ENCODE results near the gene SET.

SET gene

DNA sequence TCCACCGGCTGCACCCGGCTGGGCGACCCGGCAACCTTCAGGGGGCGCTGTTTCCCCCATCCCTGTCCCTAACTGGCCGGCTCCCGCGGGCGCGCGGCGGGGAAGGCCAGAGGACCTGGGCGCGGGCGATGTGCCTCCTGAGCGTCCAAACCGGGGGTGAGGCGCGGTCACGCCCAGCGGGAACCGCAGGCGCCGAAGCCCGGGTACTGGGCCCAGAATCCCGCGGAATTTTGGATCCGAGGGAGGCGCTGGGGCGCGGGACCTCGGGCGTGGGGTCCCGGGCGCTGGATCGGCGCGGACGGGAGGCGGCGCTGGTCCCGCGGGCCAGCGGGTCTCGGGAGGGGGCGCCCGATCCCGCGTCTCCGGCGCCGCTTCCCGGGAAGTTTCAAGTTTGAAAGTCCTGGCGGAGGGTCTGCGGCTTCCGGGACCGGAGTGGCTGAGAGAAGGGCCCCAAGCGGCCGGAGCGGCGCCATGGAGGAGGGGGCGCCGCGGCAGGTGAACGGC is 13.5 kb downstream of the SET start, which contains the start of gene PKN3:
TSS of gene PKN3 (plus strand) at position 59 of the 504 bp plus-strand sequence. CDS start at position 472, 413 bp downstream.
- H3K4me1 Mint-ChIP-seq = peaks cover 9% of the 10 kb centered on the region
- H3K4me3 Mint-ChIP-seq = peak within 1 kb of the TSS; percentile 93
- H3K36me3 Mint-ChIP-seq = no peaks in the 10 kb centered on the region
- no peaks in the 10 kb centered on the region for H3K9me3 Mint-ChIP-seq
- H3K27me3 Mint-ChIP-seq = no peaks in the 10 kb centered on the region
- peak within 1 kb of the TSS; percentile 87 for H3K27ac Mint-ChIP-seq

DNA sequence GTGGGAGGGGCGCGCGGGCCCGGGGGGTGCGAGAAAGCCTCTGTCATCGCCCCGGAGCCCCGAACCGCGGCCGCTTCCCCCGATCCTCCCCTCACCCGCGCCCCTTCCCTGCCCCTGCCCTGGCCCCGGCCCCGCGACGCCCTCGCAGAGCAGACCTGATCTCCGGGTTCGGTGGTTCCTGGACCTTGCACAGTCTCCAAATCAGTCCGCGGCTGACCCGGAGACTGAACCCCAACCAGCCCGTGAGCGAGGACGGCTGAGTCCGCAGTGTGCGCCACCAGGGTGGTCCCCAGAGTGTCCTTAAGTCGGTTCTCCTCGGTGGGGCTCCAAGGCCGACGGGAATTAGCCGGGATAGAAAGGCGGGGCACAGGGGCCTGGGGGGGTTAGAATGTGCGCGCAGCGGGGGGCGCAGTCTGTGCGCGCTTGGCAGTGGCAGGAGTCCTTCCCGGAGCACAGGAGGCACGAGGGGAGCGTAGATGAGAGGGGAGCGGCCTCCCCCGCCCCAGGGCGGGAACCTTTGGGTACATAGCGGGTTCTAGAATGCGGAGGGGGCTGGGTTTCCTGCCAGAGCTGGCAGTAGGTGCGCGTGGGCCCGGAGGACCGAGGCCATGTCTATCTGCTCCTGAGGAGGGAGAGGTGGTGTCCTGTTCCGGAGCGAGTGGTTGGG is 14.1 kb downstream of the SET start:
- no peaks in the 10 kb centered on the region for H3K9me3 Mint-ChIP-seq

DNA sequence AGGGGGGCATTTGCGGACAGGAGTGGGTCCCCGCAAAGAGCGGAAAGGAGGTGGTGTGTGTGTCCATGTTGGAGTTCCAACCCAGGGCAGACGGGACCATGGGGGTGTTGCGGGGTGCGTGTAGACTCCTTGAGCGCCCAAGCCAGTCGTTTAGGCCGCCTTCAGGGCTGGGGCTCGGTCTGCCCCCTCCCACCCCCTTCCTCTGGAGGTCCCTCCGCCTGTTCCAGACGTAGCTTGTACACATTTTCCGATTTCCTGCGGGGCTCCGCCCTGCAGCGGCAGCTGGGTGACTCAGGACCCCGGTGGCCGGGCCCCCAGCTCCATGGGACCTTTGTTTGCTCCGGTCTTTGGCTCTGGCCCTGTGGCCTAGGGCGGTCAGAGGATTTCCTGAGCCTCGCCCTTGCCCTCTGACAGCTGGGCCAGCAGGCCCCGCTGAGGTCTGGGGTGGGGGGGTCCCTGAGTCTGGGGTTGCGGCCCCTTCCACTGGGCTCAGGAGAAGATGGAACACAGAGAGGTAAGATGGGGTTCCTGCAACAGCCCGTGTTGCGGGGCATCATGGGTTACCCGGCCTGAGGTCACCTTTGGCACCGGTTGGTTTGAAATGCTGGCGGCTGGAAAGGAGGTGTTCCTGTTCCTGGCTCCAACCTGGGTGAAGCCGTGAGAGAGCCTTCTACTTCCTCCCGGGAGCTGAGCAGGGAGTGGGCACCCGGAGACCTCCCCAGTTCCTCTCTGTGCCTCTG is 14.8 kb downstream of the SET start:
- Mint-ChIP-seq H3K27me3 (no peaks in the 10 kb centered on the region), H3K36me3 (no peaks in the 10 kb centered on the region), H3K4me1 (peaks cover 9% of the 10 kb centered on the region), H3K4me3 (peak overlapping the region; percentile 69), H3K9me3 (no peaks in the 10 kb centered on the region), H3K27ac (peak overlapping the region; percentile 82)

More for the DNA sequence above, 14.1 kb downstream of the SET start:
- H3K4me3 Mint-ChIP-seq = peak overlapping the region; percentile 69
- H3K27ac Mint-ChIP-seq = peak overlapping the region; percentile 82
- H3K4me1 Mint-ChIP-seq = peaks cover 9% of the 10 kb centered on the region
- no peaks in the 10 kb centered on the region for H3K27me3 Mint-ChIP-seq
- H3K36me3 Mint-ChIP-seq = no peaks in the 10 kb centered on the region

DNA sequence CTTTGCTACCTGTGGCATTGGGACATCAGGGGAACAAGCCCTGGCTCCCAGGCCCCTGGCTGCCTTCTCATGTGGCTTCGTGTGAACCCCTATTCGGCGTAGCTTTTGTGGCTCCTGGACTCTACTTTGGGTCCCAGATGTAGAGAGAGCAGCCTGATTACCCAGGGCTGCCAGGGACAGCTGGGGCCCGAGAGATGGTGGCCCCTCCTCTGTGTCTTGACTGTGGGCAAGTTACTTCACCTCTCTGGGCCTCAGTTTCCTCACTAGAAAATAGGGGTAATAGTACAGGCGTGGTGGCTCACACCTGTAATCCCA is 15.3 kb downstream of the SET start:
- Mint-ChIP-seq H3K4me3 (peak overlapping the region; percentile 47), H3K4me1 (peaks cover 9% of the 10 kb centered on the region)

DNA sequence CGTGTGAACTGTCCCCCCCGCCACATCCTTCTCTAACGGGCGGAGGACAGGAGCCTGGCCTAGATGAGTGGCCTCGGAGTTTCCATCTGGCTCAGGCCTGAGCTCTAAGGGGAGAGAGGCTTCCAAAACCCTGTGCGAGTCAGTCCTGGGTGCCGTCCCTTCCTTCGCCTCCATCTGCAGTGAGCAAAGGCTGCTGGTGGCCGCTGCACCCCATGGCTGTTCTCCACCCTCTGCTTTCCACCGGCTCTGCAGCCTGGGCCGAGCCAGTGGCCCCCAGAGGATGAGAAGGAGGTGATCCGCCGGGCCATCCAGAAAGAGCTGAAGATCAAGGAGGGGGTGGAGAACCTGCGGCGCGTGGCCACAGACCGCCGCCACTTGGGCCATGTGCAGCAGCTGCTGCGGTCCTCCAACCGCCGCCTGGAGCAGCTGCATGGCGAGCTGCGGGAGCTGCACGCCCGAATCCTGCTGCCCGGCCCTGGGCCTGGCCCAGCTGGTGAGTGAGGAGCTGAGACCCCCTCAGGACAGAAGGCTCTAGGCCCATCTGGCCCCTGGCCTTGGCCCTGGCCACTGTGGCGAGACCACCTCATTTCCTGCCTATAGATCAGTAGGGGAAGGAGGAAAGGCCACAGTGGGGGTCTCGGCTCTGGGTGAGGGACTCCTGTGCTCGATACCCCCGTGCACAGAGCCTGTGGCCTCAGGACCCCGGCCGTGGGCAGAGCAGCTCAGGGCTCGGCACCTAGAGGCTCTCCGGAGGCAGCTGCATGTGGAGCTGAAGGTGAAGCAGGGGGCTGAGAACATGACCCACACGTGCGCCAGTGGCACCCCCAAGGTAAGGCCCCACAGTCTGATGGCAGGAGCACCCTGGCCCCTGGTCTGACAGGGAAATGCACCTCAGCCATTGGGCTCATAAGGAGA is 16.3 kb downstream of the SET start:
- Mint-ChIP-seq H3K27me3 (no peaks in the 10 kb centered on the region), H3K9me3 (no peaks in the 10 kb centered on the region), H3K36me3 (no peaks in the 10 kb centered on the region), H3K27ac (no peak overlapping the region), H3K4me1 (peaks cover 9% of the 10 kb centered on the region), H3K4me3 (no peak overlapping the region)

More for the DNA sequence above, 15.3 kb downstream of the SET start:
- Mint-ChIP-seq H3K27me3 (no peaks in the 10 kb centered on the region), H3K36me3 (no peaks in the 10 kb centered on the region), H3K27ac (no peak overlapping the region), H3K9me3 (no peaks in the 10 kb centered on the region)

DNA sequence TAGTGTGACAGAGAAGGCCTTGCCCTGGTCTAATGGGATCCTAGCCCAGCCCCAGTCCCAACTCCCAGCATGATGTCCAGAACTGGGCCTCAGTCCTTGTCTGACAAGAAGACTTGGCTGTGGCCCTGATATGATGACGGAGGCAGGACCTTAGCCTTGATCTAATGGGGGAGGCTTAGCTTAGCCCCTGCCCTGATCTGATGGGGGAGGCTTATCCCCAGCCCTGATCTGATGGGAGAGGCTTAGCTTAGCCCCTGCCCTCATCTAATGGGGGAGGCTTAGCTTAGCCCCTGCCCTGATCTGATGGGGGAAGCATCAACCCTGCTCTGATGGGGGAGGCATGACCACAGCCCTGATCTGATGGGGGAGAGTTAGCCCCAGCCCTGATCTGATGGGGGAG is 17.0 kb downstream of the SET start:
- H3K4me3 Mint-ChIP-seq = no peak overlapping the region
- H3K4me1 Mint-ChIP-seq = peaks cover 9% of the 10 kb centered on the region
- no peaks in the 10 kb centered on the region for H3K27me3 Mint-ChIP-seq
- no peaks in the 10 kb centered on the region for H3K9me3 Mint-ChIP-seq
- no peak overlapping the region for H3K27ac Mint-ChIP-seq
- H3K36me3 Mint-ChIP-seq = no peaks in the 10 kb centered on the region

DNA sequence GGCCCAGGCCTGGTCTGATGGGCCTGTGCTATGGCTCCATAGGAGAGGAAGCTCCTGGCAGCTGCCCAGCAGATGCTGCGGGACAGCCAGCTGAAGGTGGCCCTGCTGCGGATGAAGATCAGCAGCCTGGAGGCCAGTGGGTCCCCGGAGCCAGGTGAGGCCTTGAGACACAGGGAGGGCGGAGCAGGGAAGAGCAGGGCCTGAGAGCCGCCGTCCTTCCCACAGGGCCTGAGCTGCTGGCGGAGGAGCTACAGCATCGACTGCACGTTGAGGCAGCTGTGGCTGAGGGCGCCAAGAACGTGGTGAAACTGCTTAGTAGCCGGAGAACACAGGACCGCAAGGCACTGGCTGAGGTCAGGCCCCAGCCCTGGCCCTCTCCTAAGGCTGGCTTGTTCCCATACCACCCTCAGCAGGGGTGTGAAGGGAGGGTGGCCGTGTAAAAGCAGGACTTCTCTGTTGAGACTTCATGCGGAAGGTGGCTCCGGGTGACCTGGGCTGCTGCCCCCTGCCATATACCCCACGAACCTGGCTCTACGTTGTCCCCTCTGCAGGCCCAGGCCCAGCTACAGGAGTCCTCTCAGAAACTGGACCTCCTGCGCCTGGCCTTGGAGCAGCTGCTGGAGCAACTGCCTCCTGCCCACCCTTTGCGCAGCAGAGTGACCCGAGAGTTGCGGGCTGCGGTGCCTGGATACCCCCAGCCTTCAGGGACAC is 17.8 kb downstream of the SET start:
- Mint-ChIP-seq H3K27me3 (no peaks in the 10 kb centered on the region), H3K9me3 (no peaks in the 10 kb centered on the region), H3K36me3 (no peaks in the 10 kb centered on the region), H3K4me1 (peaks cover 9% of the 10 kb centered on the region), H3K27ac (no peak overlapping the region), H3K4me3 (no peak overlapping the region)

DNA sequence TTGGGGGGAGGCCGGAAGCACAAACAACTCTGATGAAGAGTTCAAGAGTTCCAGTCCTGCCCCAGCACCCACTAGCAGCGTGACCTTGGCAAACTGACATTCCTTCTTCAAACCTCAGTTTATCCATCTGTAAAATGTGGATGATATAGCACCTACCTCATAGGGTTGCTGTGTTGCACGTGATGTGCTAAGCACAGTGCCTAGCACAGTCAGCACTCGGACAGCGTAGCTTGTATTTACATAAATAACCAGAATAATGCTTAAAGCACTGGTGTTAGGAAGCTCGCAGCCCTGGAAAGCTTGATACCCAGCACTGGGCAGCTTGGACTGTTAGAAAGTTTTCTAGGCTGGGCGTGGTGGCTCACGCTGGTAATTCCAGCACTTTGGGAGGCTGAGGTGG is 18.4 kb downstream of the SET start:
- H3K36me3 Mint-ChIP-seq = no peaks in the 10 kb centered on the region
- no peaks in the 10 kb centered on the region for H3K9me3 Mint-ChIP-seq
- H3K27me3 Mint-ChIP-seq = no peaks in the 10 kb centered on the region
- H3K27ac Mint-ChIP-seq = no peak overlapping the region
- peaks cover 5% of the 10 kb centered on the region for H3K4me1 Mint-ChIP-seq
- H3K4me3 Mint-ChIP-seq = no peak overlapping the region

DNA sequence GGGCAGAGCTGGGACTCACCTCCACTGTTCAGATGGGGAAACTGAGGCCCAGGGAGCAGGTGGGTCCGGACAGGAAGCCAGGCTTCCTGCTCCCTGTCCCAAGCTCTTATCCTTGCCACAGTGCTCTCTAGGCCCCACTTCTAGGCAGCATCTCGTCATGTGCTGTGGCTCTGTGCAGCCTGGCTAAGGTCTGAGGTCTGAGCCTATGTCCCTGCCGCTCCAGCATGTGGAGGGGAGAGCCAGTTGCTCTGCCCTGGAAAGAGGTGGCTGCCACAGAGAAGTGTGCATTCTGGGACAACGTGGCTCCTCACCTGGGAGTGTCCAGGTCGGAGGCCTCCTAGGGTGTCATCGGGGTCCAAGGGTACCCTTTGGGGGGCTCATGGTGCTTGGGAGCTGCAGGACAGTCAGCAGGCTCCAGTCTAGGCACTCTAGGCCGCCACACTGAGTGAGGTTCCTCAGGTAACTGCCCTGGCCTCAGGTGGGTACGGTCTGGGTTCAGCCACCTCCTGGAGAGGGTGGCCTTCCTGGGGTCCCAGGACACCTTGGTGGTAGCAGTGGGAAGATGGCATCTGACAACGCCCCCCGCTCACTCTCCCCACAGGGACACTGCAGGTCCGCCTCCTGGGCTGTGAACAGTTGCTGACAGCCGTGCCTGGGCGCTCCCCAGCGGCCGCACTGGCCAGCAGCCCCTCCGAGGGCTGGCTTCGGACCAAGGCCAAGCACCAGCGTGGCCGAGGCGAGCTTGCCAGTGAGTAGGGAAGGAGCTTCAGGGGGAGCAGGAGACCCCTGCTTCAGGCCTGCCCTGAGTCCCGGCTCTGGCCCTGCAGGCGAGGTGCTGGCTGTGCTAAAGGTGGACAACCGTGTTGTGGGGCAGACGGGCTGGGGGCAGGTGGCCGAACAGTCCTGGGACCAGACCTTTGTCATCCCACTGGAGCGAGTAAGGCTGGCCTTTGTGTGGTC is 23.7 kb downstream of the SET start:
- no peaks in the 10 kb centered on the region for H3K4me1 Mint-ChIP-seq
- H3K27me3 Mint-ChIP-seq = no peaks in the 10 kb centered on the region
- no peaks in the 10 kb centered on the region for H3K36me3 Mint-ChIP-seq
- H3K4me3 Mint-ChIP-seq = no peak overlapping the region
- H3K27ac Mint-ChIP-seq = no peak overlapping the region
- no peaks in the 10 kb centered on the region for H3K9me3 Mint-ChIP-seq

DNA sequence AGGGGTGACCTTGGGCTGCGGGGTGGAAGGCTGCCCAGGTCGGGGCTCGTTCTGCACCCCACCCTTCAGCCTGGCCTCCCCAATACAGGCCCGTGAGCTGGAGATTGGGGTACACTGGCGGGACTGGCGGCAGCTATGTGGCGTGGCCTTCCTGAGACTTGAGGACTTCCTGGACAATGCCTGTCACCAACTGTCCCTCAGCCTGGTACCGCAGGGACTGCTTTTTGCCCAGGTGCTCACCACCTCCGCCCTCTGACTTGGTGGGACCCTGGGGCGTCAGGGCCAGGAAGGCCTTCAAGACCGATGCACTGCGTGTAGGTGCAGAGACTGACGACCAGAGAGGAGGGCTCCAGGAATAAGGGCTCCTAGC is 24.4 kb downstream of the SET start:
- Mint-ChIP-seq H3K4me3 (no peak overlapping the region), H3K9me3 (no peaks in the 10 kb centered on the region), H3K4me1 (no peaks in the 10 kb centered on the region), H3K27ac (no peak overlapping the region), H3K27me3 (no peaks in the 10 kb centered on the region), H3K36me3 (no peaks in the 10 kb centered on the region)

DNA sequence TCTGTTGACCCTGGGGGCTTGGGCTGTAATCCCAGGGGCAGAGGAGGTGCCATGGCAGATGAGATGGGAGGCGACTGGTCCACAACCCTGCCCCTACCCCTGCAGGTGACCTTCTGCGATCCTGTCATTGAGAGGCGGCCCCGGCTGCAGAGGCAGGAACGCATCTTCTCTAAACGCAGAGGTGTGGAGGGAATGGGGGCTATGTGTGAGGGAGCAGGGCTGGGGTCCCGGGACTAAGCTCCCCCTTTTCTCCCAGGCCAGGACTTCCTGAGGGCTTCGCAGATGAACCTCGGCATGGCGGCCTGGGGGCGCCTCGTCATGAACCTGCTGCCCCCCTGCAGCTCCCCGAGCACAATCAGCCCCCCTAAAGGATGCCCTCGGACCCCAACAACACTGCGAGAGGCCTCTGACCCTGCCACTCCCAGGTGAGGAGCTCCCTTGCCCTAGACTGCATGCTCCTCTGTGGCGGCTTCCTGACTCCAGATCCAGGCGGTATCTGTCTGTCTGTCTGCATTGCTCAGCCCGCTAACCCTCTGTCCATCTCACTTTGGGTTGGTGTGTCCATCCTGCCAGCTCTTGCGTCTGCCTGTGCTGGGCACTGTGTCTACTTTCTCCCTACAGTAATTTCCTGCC is 25.0 kb downstream of the SET start:
- H3K4me3 Mint-ChIP-seq = no peak overlapping the region

DNA sequence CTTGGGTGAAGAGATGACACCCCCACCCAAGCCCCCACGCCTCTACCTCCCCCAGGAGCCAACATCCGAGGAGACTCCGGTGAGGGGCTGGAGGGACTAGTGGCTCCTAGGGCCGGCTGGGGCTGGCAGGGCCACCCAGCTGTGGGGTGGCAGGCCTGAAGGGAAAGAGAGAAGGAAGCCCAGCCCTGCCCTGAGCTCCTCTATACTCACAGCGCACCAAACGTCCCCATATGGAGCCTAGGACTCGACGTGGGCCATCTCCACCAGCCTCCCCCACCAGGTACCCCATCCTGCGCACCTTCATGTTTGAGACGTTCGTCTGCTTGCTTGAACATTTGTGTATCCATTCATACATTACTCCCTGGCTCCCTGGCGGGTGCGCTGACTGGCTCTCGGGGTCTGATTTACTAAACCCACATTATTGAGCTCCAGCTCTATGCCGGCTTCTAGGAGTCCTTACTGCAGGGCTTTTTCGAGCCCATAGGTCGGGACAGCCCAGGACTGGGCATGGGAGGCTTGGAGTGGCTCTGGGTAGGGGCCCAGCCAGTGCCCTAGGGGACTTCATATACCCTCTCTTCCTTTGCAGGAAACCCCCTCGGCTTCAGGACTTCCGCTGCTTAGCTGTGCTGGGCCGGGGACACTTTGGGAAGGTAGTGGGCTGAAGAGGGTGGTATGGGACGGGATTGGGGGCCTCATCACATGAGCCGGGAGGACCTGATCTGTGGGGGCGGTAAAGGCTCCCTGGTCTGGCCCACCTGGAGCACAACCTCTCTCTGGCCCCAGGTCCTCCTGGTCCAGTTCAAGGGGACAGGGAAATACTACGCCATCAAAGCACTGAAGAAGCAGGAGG is 25.8 kb downstream of the SET start:
- Mint-ChIP-seq H3K4me1 (no peaks in the 10 kb centered on the region), H3K9me3 (no peaks in the 10 kb centered on the region), H3K4me3 (no peak overlapping the region), H3K27ac (peak overlapping the region; percentile 46), H3K27me3 (no peaks in the 10 kb centered on the region), H3K36me3 (no peaks in the 10 kb centered on the region)

More for the DNA sequence above, 25.0 kb downstream of the SET start:
- H3K9me3 Mint-ChIP-seq = no peaks in the 10 kb centered on the region
- no peaks in the 10 kb centered on the region for H3K36me3 Mint-ChIP-seq
- H3K4me1 Mint-ChIP-seq = no peaks in the 10 kb centered on the region
- H3K27me3 Mint-ChIP-seq = no peaks in the 10 kb centered on the region
- peak overlapping the region; percentile 46 for H3K27ac Mint-ChIP-seq

DNA sequence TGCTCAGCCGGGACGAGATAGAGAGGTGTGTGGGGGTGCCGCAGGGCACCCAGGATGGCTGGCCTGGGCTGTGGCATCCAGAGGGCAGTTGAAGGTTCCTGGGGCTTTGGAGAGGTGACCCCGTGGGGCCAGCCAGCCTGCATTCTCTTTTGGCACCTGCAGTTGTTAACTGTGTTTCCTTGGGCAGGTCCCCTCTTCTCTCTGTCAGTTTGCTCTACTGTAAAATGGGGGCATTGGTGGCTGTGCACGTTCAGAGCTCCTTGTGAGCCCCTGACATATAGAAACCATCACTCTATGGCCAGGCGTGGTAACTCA is 26.4 kb downstream of the SET start:
- no peaks in the 10 kb centered on the region for H3K36me3 Mint-ChIP-seq
- H3K4me1 Mint-ChIP-seq = no peaks in the 10 kb centered on the region
- no peaks in the 10 kb centered on the region for H3K27me3 Mint-ChIP-seq
- H3K27ac Mint-ChIP-seq = no peak overlapping the region
- no peaks in the 10 kb centered on the region for H3K9me3 Mint-ChIP-seq
- H3K4me3 Mint-ChIP-seq = no peak overlapping the region
